ENCODE results near the gene KIRREL3. TPM values are rescaled to one million over a fixed set of nuclear protein-coding genes. Genes with fewer than 3 reads are reported as not detected.

KIRREL3 gene
- polyA plus RNA-seq, 1 of the 3 experiments (the other 2 are of a cell fraction) = 3.7 TPM

GRCh38 chr11:126817096-126817495 is 183.5 kb downstream of the KIRREL3 start:
- no peak overlapping the region for H3K9ac ChIP-seq
- POLR2A ChIA-PET = no interaction called here
- H3K9me3 ChIP-seq = no peaks in the 10 kb centered on the region
- H3K36me3 ChIP-seq (replicated peaks in 1 of 2; ENCODE audit: control insufficient read depth in 1 of 2, insufficient read depth in 2 of 2, low read length in 1 of 2) = no peaks in the 10 kb centered on the region
- no peaks in the 10 kb centered on the region for H3K9me2 ChIP-seq
- H3K79me2 ChIP-seq (ENCODE audit: insufficient read depth) = no peaks in the 10 kb centered on the region; the same call in 1 of the 2 replicates
- H3K27ac ChIP-seq (ENCODE audit: low read depth in 2 of 2, low read length in 1 of 2) = no peak overlapping the region
- peaks cover 0 to 7% of the 10 kb centered on the region in 2 experiments; a peak in 1 of 4 replicates for H3K4me1 ChIP-seq (ENCODE audit: control insufficient read depth in 1 of 2, insufficient read depth in 2 of 2, low read depth in 1 of 2, low read length in 1 of 2)
- no peak overlapping the region for H2AFZ ChIP-seq (ENCODE audit: low read depth)
- WGBS (ENCODE audit: low lambda C conversion rate) = no CpG with 5 or more reads among the region's 1 CpG
- no peak for DNase-seq
- H3K4me3 ChIP-seq (ENCODE audit: low read depth in 2 of 2, low read length in 1 of 2) = no peak overlapping the region
- no peaks in the 10 kb centered on the region for H3K27me3 ChIP-seq (ENCODE audit: insufficient read depth)
- no peak overlapping the region for H3K4me2 ChIP-seq
- H3F3A ChIP-seq (replicated peaks; ENCODE audit: insufficient read depth) = no peaks in the 10 kb centered on the region
- TF ChIP-seq JUND (IDR thresholded peaks at IDR 0.05) (no peak), GATA2 (CRISPR knock-in tag; IDR thresholded peaks at IDR 0.05) (no peak), IRF3 (IDR thresholded peaks at IDR 0.05; ENCODE audit: low read depth, low read length) (no peak), FOXJ3 (CRISPR knock-in tag; IDR thresholded peaks at IDR 0.05) (no peak)
- CTCF ChIA-PET = interaction anchor here (1.0 kb wide), 1 partner anchor 209 kb away, joined by 3 read pairs; no protein-coding TSS in a partner anchor
- no peaks in the 10 kb centered on the region for H4K20me1 ChIP-seq (ENCODE audit: insufficient read depth)

- Histone ChIP-seq H3K27me3 (ENCODE audit: insufficient read depth) (no peaks in the 10 kb centered on the region), H3K4me2 (no peak overlapping the region), H3K36me3 (replicated peaks in 1 of 2; ENCODE audit: control insufficient read depth in 1 of 2, insufficient read depth in 2 of 2, low read length in 1 of 2) (no peaks in the 10 kb centered on the region), H3K9ac (no peak overlapping the region), H3K9me3 (no peaks in the 10 kb centered on the region), H2AFZ (ENCODE audit: low read depth) (no peak overlapping the region), H3K4me1 (ENCODE audit: control insufficient read depth in 1 of 2, insufficient read depth in 2 of 2, low read depth in 1 of 2, low read length in 1 of 2) (peaks cover 0 to 7% of the 10 kb centered on the region in 2 experiments; a peak in 1 of 4 replicates), H4K20me1 (ENCODE audit: insufficient read depth) (no peaks in the 10 kb centered on the region), H3K27ac (ENCODE audit: low read depth in 2 of 2, low read length in 1 of 2) (no peak overlapping the region), H3F3A (replicated peaks; ENCODE audit: insufficient read depth) (no peaks in the 10 kb centered on the region), H3K4me3 (ENCODE audit: low read depth in 2 of 2, low read length in 1 of 2) (no peak overlapping the region), H3K9me2 (no peaks in the 10 kb centered on the region), H3K79me2 (ENCODE audit: insufficient read depth) (no peaks in the 10 kb centered on the region; the same call in 1 of the 2 replicates)
- no peak for DNase-seq
- CTCF ChIA-PET = no interaction called here
- POLR2A ChIA-PET = no interaction called here
- 79% methylated on average over 6 of the region's 6 CpGs for WGBS (ENCODE audit: low lambda C conversion rate)
- TF ChIP-seq NRF1 (IDR thresholded peaks at IDR 0.05; ENCODE audit: low read depth, low read length) = no peak
- TF ChIP-seq MEF2A (IDR thresholded peaks at IDR 0.05; ENCODE audit: borderline replicate concordance, low read depth) = no peak
- TF ChIP-seq NFIC (IDR thresholded peaks at IDR 0.05; ENCODE audit: borderline replicate concordance) = no peak
- TF ChIP-seq RCOR1 (IDR thresholded peaks at IDR 0.05; ENCODE audit: low read length) = no peak
- no peak for TF ChIP-seq IRF3 (IDR thresholded peaks at IDR 0.05; ENCODE audit: low read depth, low read length)
- no peak for TF ChIP-seq CHD2 (IDR thresholded peaks at IDR 0.05; ENCODE audit: low read length, partially characterized antibody)
Observed at GRCh38 chr11:126816645-126817044, 183.9 kb downstream of the KIRREL3 start.

GRCh38 chr11:126815111-126815510 is 185.5 kb downstream of the KIRREL3 start:
- Histone ChIP-seq H4K20me1 (ENCODE audit: insufficient read depth) (no peaks in the 10 kb centered on the region), H3K9me2 (no peaks in the 10 kb centered on the region), H3K9ac (no peak overlapping the region), H3K36me3 (replicated peaks in 1 of 2; ENCODE audit: control insufficient read depth in 1 of 2, insufficient read depth in 2 of 2, low read length in 1 of 2) (no peaks in the 10 kb centered on the region), H3K27me3 (ENCODE audit: insufficient read depth) (no peaks in the 10 kb centered on the region), H3F3A (replicated peaks; ENCODE audit: insufficient read depth) (no peaks in the 10 kb centered on the region), H3K9me3 (no peaks in the 10 kb centered on the region), H3K4me3 (ENCODE audit: low read depth in 2 of 2, low read length in 1 of 2) (no peak overlapping the region), H3K27ac (ENCODE audit: low read depth in 2 of 2, low read length in 1 of 2) (no peak overlapping the region), H3K4me2 (no peak overlapping the region), H3K79me2 (ENCODE audit: insufficient read depth) (no peaks in the 10 kb centered on the region; the same call in 1 of the 2 replicates), H3K4me1 (ENCODE audit: control insufficient read depth in 1 of 2, insufficient read depth in 2 of 2, low read depth in 1 of 2, low read length in 1 of 2) (peaks cover 0 to 7% of the 10 kb centered on the region in 2 experiments; a peak in 1 of 4 replicates), H2AFZ (ENCODE audit: low read depth) (no peak overlapping the region)
- CTCF ChIA-PET = no interaction called here
- WGBS (ENCODE audit: low lambda C conversion rate) = 78% methylated on average over 4 of the region's 4 CpGs
- POLR2A ChIA-PET = no interaction called here
- TF ChIP-seq USF2 (IDR thresholded peaks at IDR 0.05; ENCODE audit: borderline replicate concordance, low read depth, low read length) (no peak), MAX (IDR thresholded peaks at IDR 0.05; ENCODE audit: low read depth) (peak; percentile 61), JUND (IDR thresholded peaks at IDR 0.05) (0 out of 2 replicates have a peak, but pooled peaks have one; percentile 13), FOSL2 (IDR thresholded peaks at IDR 0.05; ENCODE audit: borderline replicate concordance, low read depth) (peak; percentile 36; the same call in 1 of the 2 replicates)
- no peak for DNase-seq

Data from SK-N-SH (cell line).